Kidney tubule cell (primary cell): ENCODE results near the gene MPRIP.

Experiments used
- DNase-seq: peaks from one replicate; pipeline ENCODE4 v3.0.0-alpha.2; 2018; ENCODE audit warnings: low spot score

The MPRIP gene

DNA sequence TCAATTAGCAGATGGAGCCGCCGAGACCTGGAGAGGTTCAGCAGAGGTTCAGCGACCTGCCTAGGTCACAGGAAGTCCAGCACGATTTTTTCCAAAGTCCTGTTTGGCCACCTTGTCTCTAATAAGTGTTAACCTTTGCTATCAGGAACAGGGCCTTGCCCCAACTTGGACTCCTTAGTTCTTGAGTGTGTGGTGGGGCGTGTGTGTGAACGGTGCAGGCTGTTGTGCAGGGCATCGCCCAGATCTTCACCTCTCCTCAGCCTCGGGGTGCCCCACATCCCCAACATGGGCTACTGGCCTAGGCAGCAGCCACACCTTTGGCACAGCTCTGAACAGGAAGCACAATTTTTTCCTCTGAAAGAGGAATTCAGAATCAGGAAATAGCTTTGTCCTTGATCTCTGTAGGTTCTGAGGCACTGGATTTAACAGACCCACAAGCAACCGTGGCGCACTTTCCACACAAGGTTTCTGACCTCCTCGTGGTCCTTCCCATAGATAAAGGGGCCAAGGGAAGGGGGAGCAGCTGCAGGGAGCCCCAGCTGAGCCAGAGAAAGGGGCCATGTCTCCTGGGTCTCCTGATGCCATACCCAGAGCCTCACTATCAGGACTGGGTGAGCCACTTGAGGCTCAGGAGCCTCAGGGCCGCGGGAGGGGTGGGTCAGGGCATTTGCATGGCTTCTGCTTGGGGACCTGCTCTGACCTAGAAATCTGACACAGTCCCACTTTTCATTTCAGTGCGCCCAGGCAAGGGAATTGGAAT is 10.4 kb downstream of the MPRIP start:
- no peak for DNase-seq

DNA sequence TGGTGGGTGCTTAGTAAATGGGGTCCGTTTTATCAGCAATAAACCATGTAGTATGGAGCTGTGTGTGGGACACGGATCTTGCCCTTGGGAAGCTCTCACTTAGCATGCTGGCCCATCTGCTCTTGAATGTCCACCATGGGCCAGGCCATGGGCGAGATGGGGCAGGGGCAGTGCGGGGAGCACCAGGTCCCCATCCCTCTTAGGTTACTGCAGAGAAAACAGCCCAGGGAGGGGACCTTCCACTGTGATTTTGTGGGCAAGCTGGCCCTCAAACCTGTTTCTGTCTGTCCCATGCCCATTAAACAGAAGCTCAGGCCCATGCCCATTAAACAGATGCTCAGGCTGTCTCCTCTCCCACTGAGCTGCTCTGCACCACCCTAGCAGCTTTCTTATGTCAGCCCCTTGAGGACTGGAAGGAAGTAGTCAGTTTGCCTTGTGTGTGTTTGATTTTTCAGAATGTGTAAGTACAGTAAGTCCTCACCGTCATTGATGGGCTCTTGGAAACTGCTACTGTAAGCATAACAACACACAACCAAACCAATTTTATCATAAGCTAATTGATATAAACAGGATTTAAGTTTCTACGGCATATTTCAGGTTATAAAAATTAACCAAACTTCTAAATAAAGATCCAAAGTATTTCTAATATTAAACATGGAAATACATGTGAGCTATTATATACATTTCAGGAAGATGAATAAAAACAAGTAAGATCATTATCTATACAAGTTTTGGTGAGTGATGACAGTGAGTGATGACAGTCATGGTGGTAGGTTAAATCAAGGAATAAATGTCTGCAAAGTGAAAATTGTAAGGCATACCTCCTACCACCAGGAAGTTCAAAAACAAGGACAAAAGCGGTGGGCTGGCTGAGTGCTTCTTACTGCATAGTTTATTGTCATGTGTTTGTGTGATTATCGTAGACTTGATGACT is 11.5 kb downstream of the MPRIP start:
- DNase-seq: no peak

DNA sequence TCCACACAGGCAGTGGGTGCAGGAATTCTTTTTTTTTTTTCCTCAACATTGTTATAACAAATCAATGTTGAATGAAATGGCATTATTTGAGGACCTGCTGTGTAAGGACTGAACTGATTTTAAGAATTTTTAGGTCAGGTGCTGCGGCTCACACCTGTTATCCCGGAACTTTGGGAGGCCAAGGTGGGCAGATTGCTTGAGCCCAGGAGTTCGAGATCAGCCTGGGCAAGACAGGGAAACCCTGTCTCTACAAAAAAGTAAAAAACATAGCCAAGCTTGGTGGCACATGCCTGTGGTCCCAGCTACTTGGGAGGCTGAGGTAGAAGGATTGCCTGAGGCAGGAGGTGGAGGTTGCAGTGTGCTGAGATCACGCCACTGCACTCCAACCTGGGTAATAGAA is 12.4 kb downstream of the MPRIP start:
- no peak for DNase-seq

GRCh38 chr17:17055286-17056155 is 13.3 kb downstream of the MPRIP start:
- DNase-seq: peak; percentile 47

DNA sequence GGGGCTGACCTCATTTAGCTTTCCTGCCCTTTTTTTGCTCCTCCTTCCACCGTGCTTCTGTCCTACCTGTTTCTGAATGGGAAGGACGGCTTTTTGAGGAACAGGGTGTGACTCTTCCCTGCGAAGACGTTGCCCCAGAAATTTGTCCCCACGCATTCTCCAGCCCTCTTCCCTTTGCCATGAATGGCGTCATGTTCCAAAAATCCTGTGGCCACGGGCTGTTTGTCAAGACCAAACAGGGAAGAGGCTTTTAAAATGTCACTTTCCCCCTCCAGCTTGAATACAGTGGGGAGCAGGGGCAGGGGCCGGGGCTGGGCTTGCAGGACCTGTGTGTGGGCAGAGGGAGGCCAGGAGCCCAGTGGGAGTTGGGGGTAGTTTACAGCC is 13.9 kb downstream of the MPRIP start:
- peak; percentile 38 for DNase-seq

DNA sequence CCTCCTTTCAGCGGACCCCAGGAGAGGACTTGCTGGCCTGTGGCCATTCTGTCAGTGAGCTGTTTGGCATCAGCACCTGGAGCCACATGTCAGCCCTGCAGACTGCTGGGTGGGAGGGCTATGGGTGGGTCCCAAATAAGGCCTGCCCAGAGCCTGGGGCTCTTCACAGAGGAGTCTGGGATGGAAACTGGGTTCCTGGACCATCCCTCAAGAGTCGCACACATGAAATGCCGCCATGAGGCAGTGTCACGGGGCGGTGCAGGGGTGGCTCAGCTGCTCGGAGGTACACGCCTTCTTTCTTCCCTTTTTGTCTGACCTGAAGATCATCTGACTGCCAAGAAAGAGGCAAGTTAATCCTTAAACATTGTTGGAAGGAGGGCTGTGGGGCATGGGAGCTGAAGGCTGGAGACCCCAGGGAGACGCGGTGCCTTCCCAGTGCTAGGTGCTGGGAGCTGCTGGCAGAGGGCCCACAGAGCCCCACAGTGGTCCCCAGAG is 14.8 kb downstream of the MPRIP start:
- DNase-seq: no peak

- DNase-seq: no peak
Observed at GRCh38 chr17:17058304-17058703, 16.0 kb downstream of the MPRIP start.

DNA sequence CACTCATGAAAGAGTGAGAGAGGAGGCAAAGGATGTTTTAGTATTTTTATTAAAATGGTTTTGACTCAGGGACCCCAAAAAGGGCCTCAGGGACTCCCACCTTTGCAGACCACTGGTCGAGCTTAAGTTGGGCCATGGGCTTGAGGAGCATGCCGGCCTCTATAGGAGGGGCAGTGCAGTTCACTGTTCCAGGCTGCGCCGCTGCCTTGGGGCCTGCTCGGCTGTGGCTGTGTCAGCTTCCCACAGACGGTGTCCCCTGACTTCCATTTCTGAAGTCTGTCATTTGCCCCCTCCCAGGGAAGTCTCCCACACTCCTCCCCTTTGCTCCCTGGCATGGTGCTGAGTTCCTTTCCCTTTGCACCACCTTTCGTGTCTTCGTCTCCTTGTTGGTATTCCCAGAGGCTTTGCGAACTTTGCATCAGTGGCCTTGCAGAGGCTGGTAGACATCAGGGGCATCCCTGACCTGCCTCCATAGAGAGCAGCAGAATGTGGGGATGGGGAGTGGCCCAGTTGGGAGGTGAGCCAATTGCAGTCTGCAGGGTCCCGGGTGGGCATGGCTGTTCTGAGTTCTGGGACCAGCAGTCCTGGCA is 17.1 kb downstream of the MPRIP start:
- DNase-seq: no peak

- DNase-seq: no peak
Observed at GRCh38 chr17:17060001-17060922, 18.0 kb downstream of the MPRIP start.

- DNase-seq: no peak
Observed at GRCh38 chr17:17060930-17061329, 18.7 kb downstream of the MPRIP start.

GRCh38 chr17:17061516-17061915 is 19.3 kb downstream of the MPRIP start:
- DNase-seq: no peak

DNA sequence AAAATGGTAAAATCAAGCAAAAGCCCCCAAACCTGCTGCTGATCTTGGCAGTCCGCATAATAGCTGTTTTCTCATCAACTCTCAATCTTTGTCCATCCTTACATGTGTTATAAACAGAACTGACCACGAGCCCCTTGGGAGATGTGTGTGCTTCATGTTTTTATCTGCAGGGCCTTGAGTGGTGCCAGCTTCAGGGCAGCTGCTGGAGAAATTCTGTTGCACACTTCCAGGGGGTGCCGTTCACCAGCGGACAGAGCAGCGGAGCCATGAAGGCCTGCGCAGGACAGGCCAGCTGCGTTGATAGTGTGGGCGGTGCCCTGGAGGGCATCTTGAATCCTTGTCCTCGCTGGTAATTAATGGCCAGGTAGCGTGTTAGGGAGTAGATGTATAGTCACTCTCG is 20.1 kb downstream of the MPRIP start:
- DNase-seq: no peak

DNA sequence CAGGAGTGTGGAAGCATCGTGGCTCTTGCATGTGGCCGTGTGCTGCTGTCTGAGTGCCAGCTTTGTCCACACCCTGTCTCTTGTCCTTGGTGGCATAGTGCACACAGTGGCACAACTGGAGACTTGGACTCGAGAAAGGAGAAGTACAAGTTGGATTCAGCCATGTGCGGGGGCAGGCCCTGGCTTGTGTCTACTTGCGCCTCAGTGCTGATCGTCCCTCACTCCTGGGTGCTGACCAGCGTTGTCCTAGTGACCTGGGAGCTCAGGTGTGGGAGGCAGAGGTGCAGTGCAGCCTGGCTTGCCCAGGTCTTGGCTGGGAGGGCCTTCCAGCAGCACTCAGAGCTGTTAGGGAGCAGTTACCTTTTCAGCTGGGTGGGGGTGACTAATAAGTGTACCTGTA is 20.6 kb downstream of the MPRIP start:
- no peak for DNase-seq

GRCh38 chr17:17063546-17064122 is 21.4 kb downstream of the MPRIP start:
- DNase-seq: no peak

DNA sequence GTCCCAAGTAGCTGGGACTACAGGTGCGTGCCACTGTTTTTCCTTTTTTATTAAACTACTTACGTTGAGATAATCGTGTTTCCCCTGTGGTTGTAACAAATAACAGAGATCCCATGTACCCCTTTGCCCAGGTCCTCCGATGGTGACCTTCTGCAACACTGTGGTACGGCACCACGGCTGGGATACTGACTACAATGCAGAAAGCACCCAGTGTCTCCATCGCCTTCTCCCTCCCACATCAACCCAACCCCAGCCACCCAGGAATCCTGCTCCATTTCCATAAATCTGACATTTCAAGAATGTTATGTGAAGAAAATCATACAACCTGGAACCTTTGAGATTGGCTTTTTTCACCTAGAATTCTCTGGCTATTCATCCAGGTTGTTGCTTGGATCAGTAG is 22.1 kb downstream of the MPRIP start:
- DNase-seq: no peak

DNA sequence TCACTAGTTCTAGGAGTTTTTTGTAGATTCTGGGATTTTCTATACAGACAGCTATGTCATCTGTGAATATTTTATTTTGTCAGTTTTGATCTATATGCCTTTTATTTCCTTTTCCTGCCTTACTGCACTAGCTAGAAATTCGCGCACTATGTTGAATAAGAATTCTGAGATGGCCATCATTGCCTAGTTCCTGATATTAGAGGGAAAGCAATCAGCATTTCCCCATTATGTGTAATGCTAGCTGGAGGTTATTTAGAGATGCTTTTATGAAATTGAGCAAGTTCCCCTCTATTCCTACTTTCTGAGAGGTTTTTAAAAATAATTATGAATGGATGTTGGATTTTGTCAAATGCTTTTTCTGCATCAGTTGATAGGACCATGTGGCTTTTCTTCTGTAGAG is 23.8 kb downstream of the MPRIP start:
- no peak for DNase-seq

DNA sequence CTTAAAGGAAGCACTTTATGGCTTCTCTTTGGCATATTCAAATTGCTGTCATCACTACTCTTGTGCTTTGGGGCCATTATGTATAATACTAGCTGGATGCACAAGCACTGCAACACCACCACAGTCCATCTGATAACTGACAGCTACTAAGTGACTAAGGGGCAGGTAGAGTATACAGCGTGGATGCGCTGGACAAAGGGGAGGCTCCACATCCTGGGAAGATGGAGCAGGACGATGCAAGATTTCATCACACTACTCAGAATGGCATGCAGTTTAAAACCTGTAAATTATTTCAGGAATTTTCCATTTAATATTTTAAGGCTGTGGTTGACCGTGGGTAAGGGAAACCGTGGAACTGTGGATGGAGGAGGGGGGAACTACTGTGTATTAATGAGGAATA is 25.0 kb downstream of the MPRIP start:
- peak; percentile 69 for DNase-seq

DNA sequence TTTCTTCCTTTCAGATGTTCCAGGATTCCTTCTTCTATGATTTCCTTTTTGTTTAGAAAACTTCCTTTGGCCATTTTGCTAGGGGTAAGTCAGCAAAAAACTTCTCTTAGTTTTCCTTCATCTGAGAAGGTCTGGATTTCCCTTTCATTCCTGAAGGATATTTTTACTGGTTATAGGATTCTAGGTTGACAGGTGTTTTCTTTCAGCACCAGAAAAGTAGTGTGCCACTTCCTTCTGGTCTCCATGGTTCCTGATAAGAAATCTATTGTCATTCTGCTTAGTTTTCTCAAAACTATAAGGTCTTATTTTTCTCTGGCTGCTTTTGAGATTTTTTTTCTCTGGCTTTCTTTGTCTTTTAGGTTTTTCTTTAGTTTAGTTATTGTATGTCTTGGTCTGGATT is 27.6 kb downstream of the MPRIP start:
- DNase-seq: no peak

- no peak for DNase-seq
Observed at GRCh38 chr17:17070931-17071330, 28.7 kb downstream of the MPRIP start.
